Endothelial cell of umbilical vein (primary cell): ENCODE data around the gene CFAP65. TPM values are rescaled to one million over a fixed set of nuclear protein-coding genes. Genes with fewer than 3 reads are reported as not detected.
A peak's percentile ranks its signal among the peaks of the same experiment; 100 is the strongest.

ENCODE experiments used
- BruUV-seq: library from RNA; stranded (reverse); fragments of 400-500 nt; replicated peaks from 2 replicates; lab custom pipeline; 2021; lab: Mats Ljungman, UMichigan
- CTCF ChIA-PET: fragments of 300-600, 350-600 bp; sonication (Branson Sonifier 250); formaldehyde crosslinking; loops from one replicate; lab custom pipeline; 2021; ENCODE audit warnings: antibody characterized with exemption, inconsistent platforms; lab: Charles Lee
- POLR2A ChIA-PET: fragments of 300-600, 350-600 bp; sonication (Branson Sonifier 250); formaldehyde crosslinking; loops from one replicate; lab custom pipeline; 2021; ENCODE audit warnings: antibody characterized with exemption, inconsistent platforms; lab: Charles Lee
- DNase-seq: peaks from one replicate; pipeline ENCODE4 v3.0.0-alpha.2; 2011; ENCODE audit warnings: low read depth, low spot score
- FAIRE-seq: peaks from 2 replicates; lab custom pipeline; 2011; peaks lifted over from hg19 to GRCh38; lab: Jason Lieb, UNC
- H2AFZ ChIP-seq: 2 replicates; pipeline ENCODE4 v1.6.0; 2012; ENCODE audit warnings: low read depth, low read length, control low read depth, inconsistent platforms
- H3K27ac ChIP-seq: 2 replicates; pipeline ENCODE4 v1.5.1; 2011; ENCODE audit warnings: low read depth, mild to moderate bottlenecking, control low read depth, low read length, moderate library complexity; ENCODE audit not compliant: insufficient read depth
- H3K27me3 ChIP-seq, 2 experiments: 2 replicates each; pipeline versions ENCODE4 v1.6.0 to v1.6.1; 2011; ENCODE audit warnings: low read length in 2 of 2, mixed read lengths in 1 of 2; ENCODE audit not compliant: control insufficient read depth in 2 of 2, insufficient read depth in 2 of 2
- H3K36me3 ChIP-seq, 2 experiments: 2 replicates in 1 of 2; 3 replicates in 1 of 2; pipeline ENCODE4 v1.5.1; 2011; ENCODE audit warnings: low read length in 2 of 2, mild to moderate bottlenecking in 1 of 2, moderate library complexity in 1 of 2; ENCODE audit not compliant: control insufficient read depth in 2 of 2, insufficient read depth in 2 of 2; ENCODE audit errors: extremely low read depth in 1 of 2
- H3K4me1 ChIP-seq: 3 replicates; pipeline ENCODE4 v1.5.1; 2011; ENCODE audit warnings: mild to moderate bottlenecking, low read length; ENCODE audit not compliant: control insufficient read depth, insufficient read depth; ENCODE audit errors: extremely low read depth
- H3K4me2 ChIP-seq: 2 replicates; pipeline ENCODE4 v1.6.1; 2011; ENCODE audit warnings: low read length, control low read depth, mixed read lengths; ENCODE audit not compliant: insufficient read depth
- H3K4me3 ChIP-seq, 3 experiments: fragments of 200-600 bp in 1 of 3; sonication (generic), shearing (Covaris generic) in 1 of 3; replicated peaks in 1 of 3; 2 replicates each; pipeline ENCODE4 v1.5.1; 2011 to 2016; ENCODE audit warnings: control low read depth in 3 of 3, low read length in 3 of 3, mild to moderate bottlenecking in 2 of 3, inconsistent platforms in 1 of 3, low read depth in 1 of 3, moderate library complexity in 1 of 3; ENCODE audit not compliant: insufficient read depth in 1 of 3
- H3K79me2 ChIP-seq: 2 replicates; pipeline ENCODE4 v1.6.0; 2012; ENCODE audit warnings: low read length, inconsistent platforms; ENCODE audit not compliant: control insufficient read depth, insufficient read depth
- H3K9ac ChIP-seq: replicated peaks from 2 replicates; pipeline ENCODE3; 2011; ENCODE audit warnings: low read length, control low read depth; ENCODE audit not compliant: insufficient read depth; ENCODE audit errors: extremely low read depth
- H3K9me1 ChIP-seq: replicated peaks from 3 replicates; pipeline ENCODE4 v1.6.0; 2011; ENCODE audit warnings: mild to moderate bottlenecking, low read length; ENCODE audit not compliant: control insufficient read depth, insufficient read depth; ENCODE audit errors: extremely low read depth
- H3K9me3 ChIP-seq: replicated peaks from 2 replicates; pipeline ENCODE4 v1.5.1; 2012; ENCODE audit warnings: low read length, inconsistent platforms; ENCODE audit not compliant: control insufficient read depth, insufficient read depth
- H4K20me1 ChIP-seq: replicated peaks from 2 replicates; pipeline ENCODE3; 2011; ENCODE audit warnings: mild to moderate bottlenecking, low read length; ENCODE audit not compliant: control insufficient read depth, insufficient read depth; ENCODE audit errors: extremely low read depth
- EZH2 ChIP-seq: IDR thresholded peaks from 2 replicates; pipeline ENCODE4 v1.6.1; 2012; ENCODE audit warnings: borderline replicate concordance, low read depth, mild to moderate bottlenecking, moderate library complexity, low read length, inconsistent platforms; ENCODE audit not compliant: severe bottlenecking
- FOS ChIP-seq: IDR thresholded peaks from 2 replicates; pipeline ENCODE4 v1.6.1; 2011; ENCODE audit warnings: mild to moderate bottlenecking, low read length, moderate library complexity, borderline replicate concordance; ENCODE audit not compliant: insufficient read depth
- JUN ChIP-seq: IDR thresholded peaks from 2 replicates; pipeline ENCODE4 v1.6.1; 2011; ENCODE audit warnings: borderline replicate concordance, low read depth; ENCODE audit not compliant: insufficient read length, insufficient read depth
- dilution Hi-C: fragments of 300-500 bp; cut with MboI; formaldehyde crosslinking; loops from one replicate; pipeline ENCODE4 v1.15.0; 2019; ENCODE audit warnings: low sequenced_read_pairs; ENCODE audit not compliant: extremely low pct_ligation_motif_present
- intact Hi-C: fragments of 100-400 bp; cut with micrococcal nuclease; formaldehyde crosslinking; loops from one replicate; pipeline ENCODE4 v1.10.0; 2022
- polyA plus RNA-seq, 4 experiments: library from polyadenylated mRNA; depleted of rRNA in 3 of 4; stranded (reverse) in 3 of 4; unstranded in 1 of 4; fragments of >200 nt; gene quantifications; 2 replicates each; pipeline versions ENCODE4 v1.2.1 to v1.2.3, GENCODE V29; 2011 to 2012; ENCODE audit warnings: missing spikeins in 1 of 4
- total RNA-seq: library from RNA; stranded (reverse); gene quantifications from 2 replicates; pipeline ENCODE4 v1.2.3, GENCODE V29; 2021
- TF ChIP-seq, protein P1 (sequence below): IDR thresholded peaks from 2 replicates; pipeline ENCODE4 v1.6.1; 2011; ENCODE audit not compliant: insufficient read depth, insufficient read length
- TF ChIP-seq, protein P2 (sequence below), 2 donors: IDR thresholded peaks; 1 replicate in 1 of 2; 2 replicates in 1 of 2; pipeline ENCODE4 v1.5.1; 2011; ENCODE audit warnings: low read length in 2 of 2, mild to moderate bottlenecking in 2 of 2, moderate library complexity in 2 of 2, control low read depth in 1 of 2, inconsistent platforms in 1 of 2, low read depth in 1 of 2; ENCODE audit not compliant: insufficient read depth in 1 of 2; ENCODE audit errors: extremely low read depth in 1 of 2

The CFAP65 gene
- total and polyA plus RNA-seq, 2 donors (not counting 3 experiments of a cell fraction or from before 2014, with no cell fraction given), result 0.03 TPM; not detected in 1

DNA sequence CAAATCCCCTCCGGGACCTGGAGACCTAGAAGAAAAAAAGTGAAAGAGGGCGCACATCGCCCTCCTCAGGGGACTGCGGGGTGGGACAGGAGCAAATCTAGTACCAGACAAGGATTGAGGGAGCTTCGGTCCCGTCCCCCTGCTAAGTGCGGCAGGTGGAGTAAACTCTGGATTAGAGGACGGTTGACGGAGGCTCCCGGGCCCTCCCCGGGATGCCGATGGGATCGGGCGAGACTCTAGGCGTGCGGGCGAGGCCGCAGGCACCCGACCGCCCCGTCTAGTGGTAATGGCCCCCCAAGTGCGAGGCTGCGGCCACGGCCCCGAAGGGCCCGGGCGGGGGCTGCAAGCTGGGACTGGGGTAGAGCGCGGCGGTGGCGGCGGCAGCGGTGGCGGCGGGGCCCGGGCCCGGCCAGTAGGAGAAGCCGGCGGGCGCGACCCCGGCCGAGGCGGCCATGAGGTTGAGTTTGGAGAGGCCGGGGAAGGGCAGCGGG, 59.9 kb downstream of the CFAP65 start:
- ChIA-PET CTCF (interaction anchor here (1.0 to 5.7 kb wide), 8 partner anchors 13 to 174 kb away, joined by 4 to 164 read pairs (median 60); partner anchors contain the start of gene CRYBA2), POLR2A (no interaction called here)
- no peaks in the 10 kb centered on the region for H3K79me2 ChIP-seq
- no peaks in the 10 kb centered on the region for H4K20me1 ChIP-seq
- FAIRE-seq (no peak), DNase-seq (no peak)
- no peak overlapping the region for H3K27ac ChIP-seq
- no peak overlapping the region for H3K9ac ChIP-seq
- dilution Hi-C loops, result no loop called here
- BruUV-seq, result no TSS peak
- intact Hi-C loops, result loop anchor here (2.0 to 5.0 kb wide), 5 partner anchors 47 to 316 kb away; no protein-coding TSS in a partner anchor
- peaks cover 15% of the 10 kb centered on the region for H3K4me1 ChIP-seq
- H2AFZ ChIP-seq, result no peak overlapping the region
- no peaks in the 10 kb centered on the region for H3K9me3 ChIP-seq
- no peaks in the 10 kb centered on the region for H3K36me3 ChIP-seq
- TF ChIP-seq FOS (no peak), EZH2 (peak; percentile 84)
- TF ChIP-seq, protein P1, sequence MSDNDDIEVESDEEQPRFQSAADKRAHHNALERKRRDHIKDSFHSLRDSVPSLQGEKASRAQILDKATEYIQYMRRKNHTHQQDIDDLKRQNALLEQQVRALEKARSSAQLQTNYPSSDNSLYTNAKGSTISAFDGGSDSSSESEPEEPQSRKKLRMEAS, result no peak
- H3K27me3 ChIP-seq, result peaks cover 51 to 62% of the 10 kb centered on the region in 2 experiments
- H3K4me3 ChIP-seq, result no peak overlapping the region
- no peaks in the 10 kb centered on the region for H3K9me1 ChIP-seq
- H3K4me2 ChIP-seq, result no peak overlapping the region

DNA sequence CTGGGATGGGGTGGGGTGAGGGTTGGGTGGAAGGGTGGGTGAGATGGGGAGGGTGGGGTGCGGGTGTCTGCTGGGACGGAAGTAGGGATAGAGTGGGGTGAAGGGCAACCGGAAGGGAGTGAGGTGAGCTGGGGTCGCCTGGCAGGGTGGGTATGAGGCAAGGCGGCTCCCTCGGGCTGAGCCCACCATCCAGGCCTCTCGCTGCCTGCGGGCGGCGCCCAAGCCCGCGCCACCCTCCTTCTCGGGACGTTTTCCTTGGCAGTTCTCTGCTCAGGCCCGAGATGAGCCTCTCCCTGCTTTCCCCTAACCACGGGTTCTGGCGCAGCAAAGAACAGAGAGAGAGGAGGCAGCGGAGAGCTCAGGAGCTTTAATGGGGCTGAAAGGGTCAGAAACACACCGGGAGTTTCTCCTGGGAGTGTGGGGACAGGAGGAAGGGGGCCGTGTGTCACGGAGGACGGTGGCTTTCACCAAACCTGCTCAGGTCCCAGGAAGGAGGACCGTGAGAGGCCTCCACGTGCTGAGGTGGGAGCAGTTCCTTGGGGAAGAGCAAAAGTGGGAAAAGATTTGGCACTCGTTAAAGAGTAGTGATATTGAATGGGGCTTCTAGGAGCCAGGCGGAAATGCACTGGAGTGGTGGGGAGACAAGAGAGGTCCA, 60.5 kb downstream of the CFAP65 start:
- Histone ChIP-seq H3K4me1 (peaks cover 15% of the 10 kb centered on the region), H3K27me3 (peaks cover 47 to 60% of the 10 kb centered on the region in 2 experiments), H3K4me2 (no peak overlapping the region), H3K36me3 (no peaks in the 10 kb centered on the region), H2AFZ (no peak overlapping the region), H3K4me3 (no peak overlapping the region), H3K79me2 (no peaks in the 10 kb centered on the region), H3K9me1 (no peaks in the 10 kb centered on the region), H3K27ac (no peak overlapping the region), H4K20me1 (no peaks in the 10 kb centered on the region), H3K9ac (no peak overlapping the region), H3K9me3 (no peaks in the 10 kb centered on the region)
- ChIA-PET CTCF (interaction anchor here (0.6 to 5.7 kb wide), 62 partner anchors 7 to 370 kb away, joined by 3 to 164 read pairs (median 5); partner anchors contain the start of genes CDK5R2, CFAP65, CRYBA2 and DNAJB2), POLR2A (no interaction called here)
- DNase-seq, result no peak
- TF ChIP-seq, protein P2, sequence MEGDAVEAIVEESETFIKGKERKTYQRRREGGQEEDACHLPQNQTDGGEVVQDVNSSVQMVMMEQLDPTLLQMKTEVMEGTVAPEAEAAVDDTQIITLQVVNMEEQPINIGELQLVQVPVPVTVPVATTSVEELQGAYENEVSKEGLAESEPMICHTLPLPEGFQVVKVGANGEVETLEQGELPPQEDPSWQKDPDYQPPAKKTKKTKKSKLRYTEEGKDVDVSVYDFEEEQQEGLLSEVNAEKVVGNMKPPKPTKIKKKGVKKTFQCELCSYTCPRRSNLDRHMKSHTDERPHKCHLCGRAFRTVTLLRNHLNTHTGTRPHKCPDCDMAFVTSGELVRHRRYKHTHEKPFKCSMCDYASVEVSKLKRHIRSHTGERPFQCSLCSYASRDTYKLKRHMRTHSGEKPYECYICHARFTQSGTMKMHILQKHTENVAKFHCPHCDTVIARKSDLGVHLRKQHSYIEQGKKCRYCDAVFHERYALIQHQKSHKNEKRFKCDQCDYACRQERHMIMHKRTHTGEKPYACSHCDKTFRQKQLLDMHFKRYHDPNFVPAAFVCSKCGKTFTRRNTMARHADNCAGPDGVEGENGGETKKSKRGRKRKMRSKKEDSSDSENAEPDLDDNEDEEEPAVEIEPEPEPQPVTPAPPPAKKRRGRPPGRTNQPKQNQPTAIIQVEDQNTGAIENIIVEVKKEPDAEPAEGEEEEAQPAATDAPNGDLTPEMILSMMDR (IDR thresholded peaks at IDR 0.05; ENCODE audit: extremely low read depth in 1 of 2, insufficient read depth in 1 of 2, low read depth in 1 of 2, low read length in 2 of 2), result peak in 1 of 2 donors; percentile 3
- no peak for TF ChIP-seq JUN
- intact Hi-C loops, result loop anchor here (1.0 to 5.0 kb wide), 8 partner anchors 21 to 316 kb away; no protein-coding TSS in a partner anchor
- FAIRE-seq, result no peak
- dilution Hi-C loops, result no loop called here
- no TSS peak for BruUV-seq
